GM12892 (cell line): Measurements from ENCODE around the gene ARRDC5.

Experiments used
- POLR2A ChIP-seq: IDR thresholded peaks from 2 replicates; pipeline ENCODE4 v1.6.1; 2011; ENCODE audit warnings: low read depth, low read length, control low read depth
- POLR2AphosphoS5 ChIP-seq: IDR thresholded peaks from 2 replicates; pipeline ENCODE4 v1.6.1; 2011; ENCODE audit warnings: low read depth, low read length, control low read depth
- TAF1 ChIP-seq: IDR thresholded peaks from 2 replicates; pipeline ENCODE4 v1.6.1; 2011; ENCODE audit warnings: low read depth, mild to moderate bottlenecking, control low read depth, low read length, borderline replicate concordance

GRCh38 chr19:4868286-4868834 lies 34.3 kb downstream of the ARRDC5 start:
- no peak for TF ChIP-seq POLR2A
- no peak for TF ChIP-seq POLR2AphosphoS5
- no peak for TF ChIP-seq TAF1
